Peyer's patch (tissue), 4 donors: Measurements from ENCODE around the gene NDC80.

Source experiments
- CTCF ChIP-seq, 6 experiments: fragments of 450-650 bp in 4 of 6; fragments of 200-600 bp in 2 of 6; sonication (generic) in 1 of 6; IDR thresholded peaks; one replicate each; pipeline ENCODE4 v1.5.1; 2017 to 2019; ENCODE audit warnings: antibody characterized with exemption in 6 of 6, mild to moderate bottlenecking in 3 of 6, moderate library complexity in 1 of 6
- POLR2A ChIP-seq, 2 donors: fragments of 450-650 bp; IDR thresholded peaks; one replicate each; pipeline ENCODE4 v1.5.1; 2017; ENCODE audit warnings: antibody characterized with exemption in 2 of 2, mild to moderate bottlenecking in 2 of 2, moderate library complexity in 2 of 2

DNA sequence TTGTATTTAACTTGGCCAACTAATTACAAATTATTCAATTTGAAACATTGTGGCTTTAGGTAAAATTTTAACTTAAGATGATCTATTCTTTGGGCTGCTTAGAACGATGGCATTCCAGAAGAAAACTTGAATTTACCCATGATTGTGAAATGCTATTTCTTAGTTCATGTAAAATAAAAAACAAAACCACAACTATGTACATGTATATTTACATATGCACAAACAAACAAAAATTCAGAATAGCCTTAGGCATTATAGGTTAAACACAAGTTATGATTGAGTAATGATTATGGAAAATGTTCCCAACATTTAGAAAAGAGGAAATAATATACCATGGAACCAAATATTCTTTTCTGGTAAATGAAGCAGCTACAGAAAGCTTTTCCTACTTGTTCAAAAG lies 80.6 kb downstream of the NDC80 start:
- TF ChIP-seq POLR2A (IDR thresholded peaks at IDR 0.05), result no peak
- TF ChIP-seq CTCF (IDR thresholded peaks at IDR 0.05), result no peak
